ENCODE data around the gene PJA2.

The PJA2 gene

GRCh38 chr5:109312695-109313094 lies 97.1 kb downstream of the PJA2 start:
- Histone ChIP-seq H3K79me2 (ENCODE audit: insufficient read depth, low read length) (no peaks in the 10 kb centered on the region), H3K4me2 (ENCODE audit: low read depth, low read length, poor library complexity, severe bottlenecking) (no peak overlapping the region), H3K36me3 (ENCODE audit: low read length) (no peaks in the 10 kb centered on the region), H3K9me3 (ENCODE audit: insufficient read depth, low read length) (no peaks in the 10 kb centered on the region), H4K20me1 (ENCODE audit: low read depth, low read length) (no peaks in the 10 kb centered on the region), H3K9me2 (replicated peaks; ENCODE audit: insufficient read depth, low read length) (no peaks in the 10 kb centered on the region), H3K9ac (ENCODE audit: low read length) (no peak overlapping the region), H2AFZ (ENCODE audit: low read depth, low read length, severe bottlenecking) (no peak overlapping the region), H3K4me3 (ENCODE audit: insufficient read depth, low read length, poor library complexity, severe bottlenecking) (no peak overlapping the region), H3K27me3 (ENCODE audit: low read length) (no peaks in the 10 kb centered on the region), H3F3A (ENCODE audit: insufficient read depth) (no peaks in the 10 kb centered on the region), H3K27ac (ENCODE audit: low read depth, low read length) (no peak overlapping the region)
- TF ChIP-seq EZH2phosphoT487 (conservative IDR thresholded peaks at IDR 0.05; ENCODE audit: low read length) (no peak), CTCF (IDR thresholded peaks at IDR 0.05; ENCODE audit: insufficient read depth, low read length, poor library complexity, severe bottlenecking) (no peak)

GRCh38 chr5:109310315-109310714 lies 99.5 kb downstream of the PJA2 start:
- no peak overlapping the region for H3K27ac ChIP-seq (ENCODE audit: low read depth, low read length)
- H2AFZ ChIP-seq (ENCODE audit: low read depth, low read length, severe bottlenecking), result no peak overlapping the region
- no peaks in the 10 kb centered on the region for H3K9me3 ChIP-seq (ENCODE audit: insufficient read depth, low read length)
- H4K20me1 ChIP-seq (ENCODE audit: low read depth, low read length), result no peaks in the 10 kb centered on the region
- no peak for TF ChIP-seq EZH2phosphoT487 (conservative IDR thresholded peaks at IDR 0.05; ENCODE audit: low read length)
- no peak for TF ChIP-seq CTCF (IDR thresholded peaks at IDR 0.05; ENCODE audit: insufficient read depth, low read length, poor library complexity, severe bottlenecking)
- no peaks in the 10 kb centered on the region for H3F3A ChIP-seq (ENCODE audit: insufficient read depth)
- H3K79me2 ChIP-seq (ENCODE audit: insufficient read depth, low read length), result no peaks in the 10 kb centered on the region
- H3K4me3 ChIP-seq (ENCODE audit: insufficient read depth, low read length, poor library complexity, severe bottlenecking), result no peak overlapping the region
- H3K36me3 ChIP-seq (ENCODE audit: low read length), result no peaks in the 10 kb centered on the region
- no peak overlapping the region for H3K9ac ChIP-seq (ENCODE audit: low read length)
- H3K9me2 ChIP-seq (replicated peaks; ENCODE audit: insufficient read depth, low read length), result no peaks in the 10 kb centered on the region
- H3K27me3 ChIP-seq (ENCODE audit: low read length), result no peaks in the 10 kb centered on the region
- H3K4me2 ChIP-seq (ENCODE audit: low read depth, low read length, poor library complexity, severe bottlenecking), result no peak overlapping the region

GRCh38 chr5:109309326-109310063 lies 100.3 kb downstream of the PJA2 start:
- Histone ChIP-seq H4K20me1 (ENCODE audit: low read depth, low read length) (no peaks in the 10 kb centered on the region), H3K27me3 (ENCODE audit: low read length) (no peaks in the 10 kb centered on the region), H3K9ac (ENCODE audit: low read length) (no peak overlapping the region), H3F3A (ENCODE audit: insufficient read depth) (no peaks in the 10 kb centered on the region), H3K4me2 (ENCODE audit: low read depth, low read length, poor library complexity, severe bottlenecking) (no peak overlapping the region), H2AFZ (ENCODE audit: low read depth, low read length, severe bottlenecking) (no peak overlapping the region), H3K9me3 (ENCODE audit: insufficient read depth, low read length) (no peaks in the 10 kb centered on the region), H3K9me2 (replicated peaks; ENCODE audit: insufficient read depth, low read length) (no peaks in the 10 kb centered on the region), H3K27ac (ENCODE audit: low read depth, low read length) (no peak overlapping the region), H3K79me2 (ENCODE audit: insufficient read depth, low read length) (no peaks in the 10 kb centered on the region), H3K36me3 (ENCODE audit: low read length) (no peaks in the 10 kb centered on the region), H3K4me3 (ENCODE audit: insufficient read depth, low read length, poor library complexity, severe bottlenecking) (no peak overlapping the region)
- no peak for TF ChIP-seq EZH2phosphoT487 (conservative IDR thresholded peaks at IDR 0.05; ENCODE audit: low read length)
- TF ChIP-seq CTCF (IDR thresholded peaks at IDR 0.05; ENCODE audit: insufficient read depth, low read length, poor library complexity, severe bottlenecking), result no peak

All from SU-DHL-6 (cell line).